Neural cell (in vitro differentiated cells): ENCODE data around the gene SIX2. TPM values are rescaled to one million over a fixed set of nuclear protein-coding genes. Genes with fewer than 3 reads are reported as not detected.

Experiments used
- H2AFZ ChIP-seq: fragments of 200-600, 300-800 bp; sonication (generic), shearing (Covaris generic); 2 replicates; pipeline ENCODE4 v1.6.0; 2014; ENCODE audit warnings: low read depth, mild to moderate bottlenecking, antibody characterized with exemption, low read length, moderate library complexity
- H3F3A ChIP-seq: fragments of 200-600 bp; shearing (Covaris generic); 2 replicates; pipeline ENCODE4 v1.6.1; 2016; ENCODE audit warnings: mild to moderate bottlenecking, moderate library complexity, mixed read lengths, antibody characterized with exemption, low read length; ENCODE audit not compliant: insufficient read depth, poor library complexity, severe bottlenecking
- H3K27ac ChIP-seq: fragments of 200-600, 300-800 bp; sonication (generic), shearing (Covaris generic); 2 replicates; pipeline ENCODE4 v1.5.1; 2014; ENCODE audit warnings: mild to moderate bottlenecking, low read length, moderate library complexity
- H3K27me3 ChIP-seq: fragments of 300-800, 200-600 bp; sonication (generic), shearing (Covaris generic); 2 replicates; pipeline ENCODE4 v1.6.0; 2014; ENCODE audit warnings: mild to moderate bottlenecking, low read depth, low read length, moderate library complexity; ENCODE audit not compliant: insufficient read depth
- H3K36me3 ChIP-seq: fragments of 300-800, 200-600 bp; sonication (generic), shearing (Covaris generic); 2 replicates; pipeline ENCODE4 v1.5.1; 2014; ENCODE audit warnings: mild to moderate bottlenecking, antibody characterized with exemption, low read length, moderate library complexity; ENCODE audit not compliant: insufficient read depth
- H3K4me2 ChIP-seq: fragments of 300-800, 200-600 bp; sonication (generic), shearing (Covaris generic); 2 replicates; pipeline ENCODE4 v1.6.0; 2014; ENCODE audit warnings: mild to moderate bottlenecking, low read length
- H3K4me3 ChIP-seq: fragments of 300-800, 200-600 bp; sonication (generic), shearing (Covaris generic); 2 replicates; pipeline ENCODE4 v1.5.1; 2014; ENCODE audit warnings: mild to moderate bottlenecking, low read length, moderate library complexity
- H3K79me2 ChIP-seq: fragments of 200-600 bp; shearing (Covaris generic); replicated peaks from 2 replicates; pipeline ENCODE4 v1.6.0; 2014; ENCODE audit warnings: mild to moderate bottlenecking, low read length, moderate library complexity; ENCODE audit not compliant: insufficient read depth
- H3K9ac ChIP-seq: fragments of 300-800, 200-600 bp; sonication (generic), shearing (Covaris generic); 2 replicates; pipeline ENCODE4 v1.6.1; 2016; ENCODE audit warnings: mild to moderate bottlenecking, low read length, mixed read lengths
- H3K9me2 ChIP-seq: fragments of 200-600 bp; shearing (Covaris generic); 2 replicates; pipeline ENCODE4 v1.6.1; 2016; ENCODE audit warnings: mild to moderate bottlenecking, low read length, mixed read lengths; ENCODE audit not compliant: insufficient read depth
- H3K9me3 ChIP-seq: fragments of 200-600, 300-800 bp; sonication (generic), shearing (Covaris generic); 2 replicates; pipeline ENCODE4 v1.6.1; 2016; ENCODE audit warnings: mild to moderate bottlenecking, mixed run types, low read length, moderate library complexity, mixed read lengths
- H4K20me1 ChIP-seq: fragments of 200-600 bp; shearing (Covaris generic); 2 replicates; pipeline ENCODE4 v1.6.1; 2016; ENCODE audit warnings: mild to moderate bottlenecking, mixed run types; ENCODE audit not compliant: insufficient read depth
- EP300 ChIP-seq: fragments of 450-650 bp; conservative IDR thresholded peaks from 2 replicates; pipeline ENCODE4 v1.6.1; 2014; ENCODE audit warnings: antibody characterized with exemption, mild to moderate bottlenecking, moderate library complexity; ENCODE audit not compliant: poor library complexity, severe bottlenecking
- EZH2 ChIP-seq: fragments of 200-600, 300-800 bp; shearing (Covaris generic), sonication (generic); IDR thresholded peaks from 2 replicates; pipeline ENCODE4 v1.6.1; 2014; ENCODE audit warnings: antibody characterized with exemption, low read length, borderline replicate concordance, mild to moderate bottlenecking; ENCODE audit not compliant: insufficient read depth, poor library complexity, severe bottlenecking
- MXI1 ChIP-seq: fragments of 450-650 bp; conservative IDR thresholded peaks from 2 replicates; pipeline ENCODE4 v1.6.1; 2014; ENCODE audit warnings: antibody characterized with exemption, mild to moderate bottlenecking; ENCODE audit not compliant: poor library complexity, severe bottlenecking
- POLR2AphosphoS5 ChIP-seq: IDR thresholded peaks from 2 replicates; pipeline ENCODE4 v1.6.1; 2012
- RAD21 ChIP-seq: fragments of 450-650 bp; conservative IDR thresholded peaks from 2 replicates; pipeline ENCODE4 v1.6.1; 2014; ENCODE audit warnings: antibody characterized with exemption, mild to moderate bottlenecking, moderate library complexity
- SMC3 ChIP-seq: fragments of 450-650 bp; conservative IDR thresholded peaks from 2 replicates; pipeline ENCODE4 v1.6.1; 2014; ENCODE audit warnings: antibody characterized with exemption, mild to moderate bottlenecking, moderate library complexity; ENCODE audit not compliant: poor library complexity
- TAF1 ChIP-seq: IDR thresholded peaks from 2 replicates; pipeline ENCODE4 v1.6.1; 2012; ENCODE audit warnings: low read depth
- polyA plus RNA-seq: library from polyadenylated mRNA; depleted of rRNA; stranded (reverse); fragments of >200 nt; gene quantifications from 2 replicates; pipeline ENCODE4 v1.2.3, GENCODE V29; 2014
- TF ChIP-seq, protein P1 (sequence below): fragments of 450-650 bp; IDR thresholded peaks from 2 replicates; pipeline ENCODE4 v1.5.1; 2014; ENCODE audit warnings: antibody characterized with exemption, mild to moderate bottlenecking, moderate library complexity; ENCODE audit not compliant: poor library complexity, severe bottlenecking
- TF ChIP-seq, protein P2 (sequence below): IDR thresholded peaks from 2 replicates; pipeline ENCODE4 v1.6.1; 2012; ENCODE audit warnings: borderline replicate concordance

SIX2 gene
- polyA plus RNA-seq, 1 donor from 2014 or later = 0.16 TPM

DNA sequence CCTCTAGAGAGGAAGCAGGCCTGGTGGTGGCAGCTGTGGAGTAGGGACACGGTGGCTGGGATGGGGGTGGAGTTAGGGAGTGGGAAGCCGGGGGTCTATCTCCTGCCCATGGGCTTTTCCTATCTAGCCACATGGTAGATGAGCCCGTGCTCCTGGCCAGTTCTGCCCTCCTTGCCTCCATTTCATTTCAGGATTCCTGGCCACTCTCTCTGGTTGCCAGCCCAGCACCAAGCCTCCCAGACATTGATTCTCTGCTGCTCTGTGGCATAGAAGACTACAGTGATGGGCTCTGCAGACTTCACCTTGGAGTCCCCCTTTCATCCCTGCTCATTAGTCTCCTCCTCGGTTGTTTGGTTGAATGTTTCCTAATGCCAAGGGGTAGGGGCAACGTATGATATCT is 48.4 kb downstream of the SIX2 start:
- no peaks in the 10 kb centered on the region for H3K9me2 ChIP-seq
- no peaks in the 10 kb centered on the region for H3K9me3 ChIP-seq
- no peak overlapping the region for H2AFZ ChIP-seq
- H3K79me2 ChIP-seq = no peaks in the 10 kb centered on the region
- H4K20me1 ChIP-seq = no peaks in the 10 kb centered on the region
- TF ChIP-seq SMC3 (no peak), TAF1 (no peak), MXI1 (no peak), EP300 (no peak), RAD21 (no peak), EZH2 (no peak), POLR2AphosphoS5 (no peak)
- TF ChIP-seq, protein P1, sequence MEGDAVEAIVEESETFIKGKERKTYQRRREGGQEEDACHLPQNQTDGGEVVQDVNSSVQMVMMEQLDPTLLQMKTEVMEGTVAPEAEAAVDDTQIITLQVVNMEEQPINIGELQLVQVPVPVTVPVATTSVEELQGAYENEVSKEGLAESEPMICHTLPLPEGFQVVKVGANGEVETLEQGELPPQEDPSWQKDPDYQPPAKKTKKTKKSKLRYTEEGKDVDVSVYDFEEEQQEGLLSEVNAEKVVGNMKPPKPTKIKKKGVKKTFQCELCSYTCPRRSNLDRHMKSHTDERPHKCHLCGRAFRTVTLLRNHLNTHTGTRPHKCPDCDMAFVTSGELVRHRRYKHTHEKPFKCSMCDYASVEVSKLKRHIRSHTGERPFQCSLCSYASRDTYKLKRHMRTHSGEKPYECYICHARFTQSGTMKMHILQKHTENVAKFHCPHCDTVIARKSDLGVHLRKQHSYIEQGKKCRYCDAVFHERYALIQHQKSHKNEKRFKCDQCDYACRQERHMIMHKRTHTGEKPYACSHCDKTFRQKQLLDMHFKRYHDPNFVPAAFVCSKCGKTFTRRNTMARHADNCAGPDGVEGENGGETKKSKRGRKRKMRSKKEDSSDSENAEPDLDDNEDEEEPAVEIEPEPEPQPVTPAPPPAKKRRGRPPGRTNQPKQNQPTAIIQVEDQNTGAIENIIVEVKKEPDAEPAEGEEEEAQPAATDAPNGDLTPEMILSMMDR = no peak
- TF ChIP-seq, protein P2, sequence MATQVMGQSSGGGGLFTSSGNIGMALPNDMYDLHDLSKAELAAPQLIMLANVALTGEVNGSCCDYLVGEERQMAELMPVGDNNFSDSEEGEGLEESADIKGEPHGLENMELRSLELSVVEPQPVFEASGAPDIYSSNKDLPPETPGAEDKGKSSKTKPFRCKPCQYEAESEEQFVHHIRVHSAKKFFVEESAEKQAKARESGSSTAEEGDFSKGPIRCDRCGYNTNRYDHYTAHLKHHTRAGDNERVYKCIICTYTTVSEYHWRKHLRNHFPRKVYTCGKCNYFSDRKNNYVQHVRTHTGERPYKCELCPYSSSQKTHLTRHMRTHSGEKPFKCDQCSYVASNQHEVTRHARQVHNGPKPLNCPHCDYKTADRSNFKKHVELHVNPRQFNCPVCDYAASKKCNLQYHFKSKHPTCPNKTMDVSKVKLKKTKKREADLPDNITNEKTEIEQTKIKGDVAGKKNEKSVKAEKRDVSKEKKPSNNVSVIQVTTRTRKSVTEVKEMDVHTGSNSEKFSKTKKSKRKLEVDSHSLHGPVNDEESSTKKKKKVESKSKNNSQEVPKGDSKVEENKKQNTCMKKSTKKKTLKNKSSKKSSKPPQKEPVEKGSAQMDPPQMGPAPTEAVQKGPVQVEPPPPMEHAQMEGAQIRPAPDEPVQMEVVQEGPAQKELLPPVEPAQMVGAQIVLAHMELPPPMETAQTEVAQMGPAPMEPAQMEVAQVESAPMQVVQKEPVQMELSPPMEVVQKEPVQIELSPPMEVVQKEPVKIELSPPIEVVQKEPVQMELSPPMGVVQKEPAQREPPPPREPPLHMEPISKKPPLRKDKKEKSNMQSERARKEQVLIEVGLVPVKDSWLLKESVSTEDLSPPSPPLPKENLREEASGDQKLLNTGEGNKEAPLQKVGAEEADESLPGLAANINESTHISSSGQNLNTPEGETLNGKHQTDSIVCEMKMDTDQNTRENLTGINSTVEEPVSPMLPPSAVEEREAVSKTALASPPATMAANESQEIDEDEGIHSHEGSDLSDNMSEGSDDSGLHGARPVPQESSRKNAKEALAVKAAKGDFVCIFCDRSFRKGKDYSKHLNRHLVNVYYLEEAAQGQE = no peak
- H3F3A ChIP-seq = no peaks in the 10 kb centered on the region
- no peak overlapping the region for H3K4me2 ChIP-seq
- no peaks in the 10 kb centered on the region for H3K27me3 ChIP-seq
- no peak overlapping the region for H3K4me3 ChIP-seq
- H3K36me3 ChIP-seq = no peaks in the 10 kb centered on the region
- H3K27ac ChIP-seq = no peak overlapping the region
- H3K9ac ChIP-seq = no peak overlapping the region

DNA sequence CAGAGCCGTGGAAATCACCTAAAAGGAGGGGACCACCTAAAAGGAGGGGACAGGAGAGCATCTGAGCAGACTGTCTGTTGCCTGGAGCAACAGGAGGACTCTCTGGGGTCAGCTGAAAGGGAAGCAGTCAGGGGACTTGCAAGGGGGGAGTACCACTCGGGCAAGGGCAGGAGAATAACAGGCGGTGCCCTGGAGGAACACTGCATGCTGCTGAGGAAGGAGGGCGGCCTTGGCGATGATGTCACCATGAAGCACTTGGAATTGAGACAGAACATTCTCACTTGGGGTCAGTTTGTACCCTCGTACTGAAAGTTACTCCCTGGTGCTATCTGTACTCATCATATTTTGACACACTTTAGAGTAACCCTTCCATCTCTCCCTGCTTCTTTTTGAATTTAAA is 49.4 kb downstream of the SIX2 start:
- no peaks in the 10 kb centered on the region for H3K36me3 ChIP-seq
- H3F3A ChIP-seq = no peaks in the 10 kb centered on the region
- H3K4me3 ChIP-seq = no peak overlapping the region
- no peaks in the 10 kb centered on the region for H3K9me2 ChIP-seq
- TF ChIP-seq TAF1 (no peak), POLR2AphosphoS5 (no peak), EP300 (no peak), EZH2 (no peak), MXI1 (no peak)
- TF ChIP-seq, protein P1 = no peak
- no peak overlapping the region for H3K4me2 ChIP-seq
- H3K9me3 ChIP-seq = no peaks in the 10 kb centered on the region
- H3K79me2 ChIP-seq = no peaks in the 10 kb centered on the region
- H2AFZ ChIP-seq = no peak overlapping the region
- peaks cover 7% of the 10 kb centered on the region for H3K27me3 ChIP-seq
- no peak overlapping the region for H3K27ac ChIP-seq
- no peak overlapping the region for H3K9ac ChIP-seq
- H4K20me1 ChIP-seq = no peaks in the 10 kb centered on the region
